Osteoblast (primary cell): ENCODE measurements around the gene INTS14. TPM values are rescaled to one million over a fixed set of nuclear protein-coding genes. Genes with fewer than 3 reads are reported as not detected.
A peak's percentile ranks its signal among the peaks of the same experiment; 100 is the strongest.

Source experiments
- DNase-seq: peaks from one replicate; pipeline ENCODE4 v3.0.0; 2011; ENCODE audit warnings: low spot score, mixed read lengths; ENCODE audit not compliant: insufficient read length; ENCODE audit errors: missing footprints
- H2AFZ ChIP-seq: 2 replicates; pipeline ENCODE4 v1.6.0; 2011; ENCODE audit warnings: mild to moderate bottlenecking, low read length
- H3K27ac ChIP-seq: 2 replicates; pipeline ENCODE4 v1.5.1; 2011; ENCODE audit warnings: mild to moderate bottlenecking, low read depth, low read length, moderate library complexity
- H3K27me3 ChIP-seq: 2 replicates; pipeline ENCODE4 v1.6.0; 2012; ENCODE audit warnings: mild to moderate bottlenecking, control low read depth, inconsistent platforms, low read length, moderate library complexity; ENCODE audit not compliant: insufficient read depth
- H3K36me3 ChIP-seq: 2 replicates; pipeline ENCODE4 v1.5.1; 2011; ENCODE audit warnings: mild to moderate bottlenecking, low read length, control low read depth, moderate library complexity; ENCODE audit not compliant: insufficient read depth
- H3K4me1 ChIP-seq: 2 replicates; pipeline ENCODE4 v1.5.1; 2011; ENCODE audit warnings: mild to moderate bottlenecking, low read length, control low read depth, moderate library complexity; ENCODE audit not compliant: insufficient read depth
- H3K4me2 ChIP-seq: 2 replicates; pipeline ENCODE4 v1.6.0; 2011; ENCODE audit warnings: mild to moderate bottlenecking, low read length; ENCODE audit not compliant: insufficient read depth
- H3K4me3 ChIP-seq: fragments of 200-600 bp; sonication (generic); 3 replicates; pipeline ENCODE4 v1.5.1; 2012; ENCODE audit warnings: mild to moderate bottlenecking, low read length, inconsistent platforms; ENCODE audit not compliant: insufficient read depth
- H3K79me2 ChIP-seq: 2 replicates; pipeline ENCODE4 v1.6.0; 2012; ENCODE audit warnings: mild to moderate bottlenecking, low read length, control low read depth, inconsistent platforms; ENCODE audit not compliant: insufficient read depth
- H3K9me3 ChIP-seq: 2 replicates; pipeline ENCODE4 v1.5.1; 2011; ENCODE audit warnings: low read depth, low read length, control low read depth
- H4K20me1 ChIP-seq: 2 replicates; pipeline ENCODE4 v1.6.0; 2012; ENCODE audit warnings: mild to moderate bottlenecking, low read length, control low read depth; ENCODE audit not compliant: insufficient read depth
- CTCF ChIP-seq: IDR thresholded peaks from 2 replicates; pipeline ENCODE4 v1.5.1; 2011; ENCODE audit warnings: mild to moderate bottlenecking, low read depth, low read length, moderate library complexity; ENCODE audit errors: extremely low read depth
- total RNA-seq: library from RNA; depleted of rRNA; stranded (reverse); fragments of >200 nt; gene quantifications from 2 replicates; pipeline ENCODE4 v1.2.3, GENCODE V29; 2012

INTS14 gene
- total RNA-seq, 1 donor, result 31.5 TPM

- Histone ChIP-seq H3K27me3 (no peaks in the 10 kb centered on the region), H3K9me3 (no peaks in the 10 kb centered on the region), H3K36me3 (no peaks in the 10 kb centered on the region), H3K27ac (no peak overlapping the region), H3K4me1 (no peaks in the 10 kb centered on the region), H2AFZ (no peak overlapping the region), H3K79me2 (peaks cover 71% of the 10 kb centered on the region), H4K20me1 (peaks cover 15% of the 10 kb centered on the region), H3K4me2 (no peak overlapping the region), H3K4me3 (no peak overlapping the region)
- no peak for DNase-seq
- no peak for TF ChIP-seq CTCF
Measured at GRCh38 chr15:65540314-65540713, 70.6 kb downstream of the INTS14 start.

DNA sequence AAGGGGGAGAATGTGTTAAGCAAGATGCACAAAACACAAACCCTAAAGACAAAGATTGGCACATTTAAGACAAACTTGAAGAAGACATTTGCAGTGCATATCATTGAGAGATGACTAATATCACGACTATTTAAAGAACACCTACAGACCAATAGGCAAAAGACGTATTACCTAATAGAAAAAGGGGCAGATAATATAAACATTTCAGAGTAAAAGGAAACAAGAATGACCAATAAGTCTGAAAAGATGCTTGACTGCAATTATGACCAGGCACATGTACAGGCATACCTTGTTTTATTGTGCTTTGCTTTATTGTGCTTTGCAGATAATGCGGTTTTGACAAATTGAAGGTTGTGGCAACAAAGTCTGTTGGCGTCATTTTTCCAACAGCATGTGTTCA is 75.7 kb downstream of the INTS14 start:
- Histone ChIP-seq H3K79me2 (peaks cover 84% of the 10 kb centered on the region), H3K27me3 (no peaks in the 10 kb centered on the region), H3K4me1 (peaks cover 13% of the 10 kb centered on the region), H2AFZ (no peak overlapping the region), H3K36me3 (no peaks in the 10 kb centered on the region), H3K4me2 (no peak overlapping the region), H3K27ac (no peak overlapping the region), H4K20me1 (peaks cover 47% of the 10 kb centered on the region), H3K4me3 (no peak overlapping the region), H3K9me3 (no peaks in the 10 kb centered on the region)
- TF ChIP-seq CTCF, result no peak
- no peak for DNase-seq

DNA sequence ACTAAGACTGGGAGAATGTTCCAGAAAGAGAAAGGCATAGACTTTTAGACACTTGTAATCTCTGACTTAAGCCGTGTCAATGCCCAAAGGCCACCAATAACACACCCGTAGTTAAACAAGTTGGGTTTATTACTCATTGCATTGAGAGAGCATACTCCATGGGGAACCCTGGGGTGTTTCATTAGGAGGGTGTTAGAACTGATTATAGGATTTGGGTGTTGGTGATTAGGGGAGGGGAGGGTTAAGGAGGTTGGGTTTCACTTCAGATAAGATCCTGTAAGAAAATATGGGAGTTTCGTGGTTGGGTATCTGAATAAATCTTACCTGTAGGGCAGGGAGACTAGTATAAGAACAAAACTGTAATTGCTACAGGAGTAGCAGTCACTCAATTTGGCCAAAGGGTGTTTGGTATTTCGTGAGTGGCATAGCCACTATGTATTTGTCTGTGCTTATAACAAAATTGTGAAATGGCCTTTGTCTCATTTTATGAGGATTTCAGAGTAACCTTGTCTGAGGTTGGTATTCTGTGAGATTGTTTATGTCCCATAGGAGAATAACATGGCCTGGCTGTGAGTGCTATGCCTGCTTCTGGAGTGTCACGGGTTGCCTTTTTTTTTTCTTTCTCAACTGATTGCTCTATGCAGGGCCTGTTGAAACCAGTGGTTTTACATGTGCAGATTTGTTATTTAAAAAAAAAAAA is 77.7 kb downstream of the INTS14 start:
- peaks cover 17% of the 10 kb centered on the region for H3K4me1 ChIP-seq
- peak; percentile 73 for DNase-seq
- H3K9me3 ChIP-seq, result no peaks in the 10 kb centered on the region
- peaks cover 73% of the 10 kb centered on the region for H3K79me2 ChIP-seq
- H3K36me3 ChIP-seq, result no peaks in the 10 kb centered on the region
- H3K4me3 ChIP-seq, result no peak overlapping the region
- H3K27me3 ChIP-seq, result no peaks in the 10 kb centered on the region
- H4K20me1 ChIP-seq, result peaks cover 38% of the 10 kb centered on the region
- H3K4me2 ChIP-seq, result peak overlapping the region; percentile 43
- H2AFZ ChIP-seq, result no peak overlapping the region
- TF ChIP-seq CTCF, result no peak
- H3K27ac ChIP-seq, result no peak overlapping the region

DNA sequence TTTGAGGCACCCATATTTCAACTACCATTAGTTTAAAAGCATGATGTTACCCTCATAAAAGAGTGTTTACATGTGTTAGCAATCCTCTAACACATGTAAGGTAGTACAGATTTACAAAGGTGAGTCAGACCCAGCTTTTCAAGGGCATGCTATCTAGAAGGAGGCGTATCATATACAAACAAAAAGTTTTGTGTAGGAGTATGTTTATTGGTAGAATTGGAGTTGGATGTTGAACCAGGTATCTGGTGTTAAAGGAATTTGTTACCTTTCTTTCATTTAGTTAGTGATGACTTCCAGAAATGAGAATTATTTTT is 78.2 kb downstream of the INTS14 start:
- Histone ChIP-seq H3K4me3 (no peak overlapping the region), H3K27ac (no peak overlapping the region), H3K4me2 (peak overlapping the region; percentile 43), H2AFZ (no peak overlapping the region), H3K9me3 (no peaks in the 10 kb centered on the region), H3K36me3 (no peaks in the 10 kb centered on the region), H3K27me3 (no peaks in the 10 kb centered on the region), H4K20me1 (peaks cover 36% of the 10 kb centered on the region), H3K79me2 (peaks cover 70% of the 10 kb centered on the region), H3K4me1 (peaks cover 17% of the 10 kb centered on the region)
- no peak for TF ChIP-seq CTCF
- DNase-seq, result peak; percentile 73
